ENCODE measurements around the gene TIMM22.
"Not testable (repeated sequence)": the region's sequence is repeated elsewhere in the genome, so short reads cannot be mapped to it uniquely, and the experiment has no call there.

The TIMM22 gene

GRCh38 chr17:996554-997344, at the start of gene TIMM22:
Gene TIMM22, plus strand, starts transcription at chr17:997129. Its CDS starts 14 bp downstream, at chr17:997143.
- DNase-seq (ENCODE audit: low spot score) = peak; percentile 95

GRCh38 chr17:948284-948852, 48.6 kb upstream of the TIMM22 start:
- no peak for DNase-seq (ENCODE audit: low spot score)

GRCh38 chr17:949623-950303, 47.2 kb upstream of the TIMM22 start:
- no peak for DNase-seq (ENCODE audit: low spot score)

- DNase-seq (ENCODE audit: low spot score) = no peak
Measured at GRCh38 chr17:951325-952132, 45.4 kb upstream of the TIMM22 start.

- DNase-seq (ENCODE audit: low spot score) = not testable (repeated sequence)
Measured at GRCh38 chr17:952592-952991, 44.3 kb upstream of the TIMM22 start.

- DNase-seq (ENCODE audit: low spot score) = no peak
Measured at GRCh38 chr17:953767-954166, 43.2 kb upstream of the TIMM22 start.

GRCh38 chr17:954431-955164, 42.3 kb upstream of the TIMM22 start:
- DNase-seq (ENCODE audit: low spot score) = no peak

GRCh38 chr17:956905-957304, 40.0 kb upstream of the TIMM22 start:
- no peak for DNase-seq (ENCODE audit: low spot score)

GRCh38 chr17:957856-958421, 39.0 kb upstream of the TIMM22 start:
- no peak for DNase-seq (ENCODE audit: low spot score)

- DNase-seq (ENCODE audit: low spot score) = no peak
Measured at GRCh38 chr17:958712-959451, 38.0 kb upstream of the TIMM22 start.

GRCh38 chr17:962166-962565, 34.8 kb upstream of the TIMM22 start:
- DNase-seq (ENCODE audit: low spot score) = no peak

- no peak for DNase-seq (ENCODE audit: low spot score)
Measured at GRCh38 chr17:962670-963069, 34.3 kb upstream of the TIMM22 start.

- no peak for DNase-seq (ENCODE audit: low spot score)
Measured at GRCh38 chr17:964876-965275, 32.1 kb upstream of the TIMM22 start.

- DNase-seq (ENCODE audit: low spot score) = no peak
Measured at GRCh38 chr17:965311-965989, 31.5 kb upstream of the TIMM22 start.

- DNase-seq (ENCODE audit: low spot score) = no peak
Measured at GRCh38 chr17:967122-967521, 29.8 kb upstream of the TIMM22 start.

GRCh38 chr17:968812-969730, 27.9 kb upstream of the TIMM22 start:
- no peak for DNase-seq (ENCODE audit: low spot score)

GRCh38 chr17:969811-970355, 27.0 kb upstream of the TIMM22 start:
- DNase-seq (ENCODE audit: low spot score) = no peak

- DNase-seq (ENCODE audit: low spot score) = no peak
Measured at GRCh38 chr17:970364-970763, 26.6 kb upstream of the TIMM22 start.

- not testable (repeated sequence) for DNase-seq (ENCODE audit: low spot score)
Measured at GRCh38 chr17:971861-972260, 25.1 kb upstream of the TIMM22 start.
